NCI-H446 (cell line): ENCODE data around the gene DCTN3.
"Not testable (repeated sequence)": the region's sequence is repeated elsewhere in the genome, so short reads cannot be mapped to it uniquely, and the experiment has no call there.

ENCODE experiments used
- DNase-seq, 2 experiments: peaks; one replicate each; lab custom pipeline; 2025; lab: John Stamatoyannopoulos, UW

DCTN3 gene

GRCh38 chr9:34647084-34647403 is 26.7 kb upstream of the DCTN3 start:
- DNase-seq, result no peak

GRCh38 chr9:34646211-34647083 is 26.2 kb upstream of the DCTN3 start, which contains the start of gene GALT:
Gene GALT, plus strand, starts transcription at chr9:34646675. Its CDS starts 30 bp downstream, at chr9:34646705.
- DNase-seq, result no peak

GRCh38 chr9:34644766-34645314 is 24.5 kb upstream of the DCTN3 start:
- no peak for DNase-seq

DNA sequence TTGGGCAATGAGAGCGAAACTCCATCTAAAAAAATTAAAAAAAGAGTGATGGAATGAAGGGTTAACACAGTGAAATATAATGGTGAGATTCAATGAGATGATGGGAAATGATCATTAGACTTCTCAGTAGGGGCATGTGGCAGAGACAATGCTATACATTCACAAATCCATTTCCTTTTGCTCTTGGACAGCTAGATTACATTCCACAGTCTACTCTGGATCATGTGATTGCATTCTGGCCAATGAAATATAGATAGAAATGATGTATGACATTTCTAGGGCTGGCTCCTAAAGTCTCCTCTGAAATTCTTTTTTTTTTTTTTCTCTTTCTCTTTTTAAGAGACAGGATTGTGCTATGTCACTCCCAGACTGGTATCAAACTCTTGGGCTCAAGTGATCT is 22.4 kb upstream of the DCTN3 start:
- no peak for DNase-seq

- DNase-seq, result not testable (repeated sequence)
These were observed 19.0 kb upstream of the DCTN3 start for GRCh38 chr9:34639322-34639721.

GRCh38 chr9:34638138-34638445 is 17.8 kb upstream of the DCTN3 start:
- no peak for DNase-seq

DNA sequence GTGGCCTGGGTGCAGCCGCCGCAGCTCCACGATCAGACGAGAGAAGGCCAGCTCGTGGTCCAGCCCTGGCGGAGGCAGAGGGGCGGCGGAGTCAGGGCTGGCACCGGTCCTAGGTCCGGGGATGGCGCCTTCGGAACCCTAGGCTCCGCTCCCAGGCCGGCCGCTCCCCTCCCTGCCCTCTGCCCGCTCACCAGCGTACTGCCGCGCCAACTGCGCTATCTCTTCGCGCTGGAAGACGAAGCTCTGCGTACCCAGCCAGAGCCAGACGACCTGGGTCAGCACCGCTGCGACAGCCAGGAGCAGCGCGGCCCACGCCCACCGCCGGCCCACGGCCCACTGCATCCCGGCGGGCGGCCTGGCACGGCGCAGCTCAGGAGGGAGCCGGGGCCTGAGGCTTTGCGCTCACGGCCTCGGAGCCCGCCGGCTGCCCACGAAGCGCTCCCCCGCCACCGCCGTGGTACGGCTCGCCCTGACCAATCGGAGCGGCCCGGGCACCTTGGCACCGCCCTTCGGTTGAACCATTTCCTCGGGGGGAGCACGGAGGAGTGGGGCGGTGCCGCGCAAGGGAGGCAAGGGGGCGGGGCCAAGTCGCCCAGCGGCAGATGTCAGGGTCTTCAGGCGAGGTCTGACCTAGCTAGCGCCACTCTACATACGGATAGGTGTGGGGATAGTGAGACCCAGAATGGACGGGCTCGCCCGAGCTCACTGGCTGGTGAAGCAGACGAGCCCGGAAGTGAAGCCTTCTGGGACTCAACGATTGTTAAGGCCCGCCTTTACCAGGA is 17.3 kb upstream of the DCTN3 start, which contains the start of gene SIGMAR1:
TSS of gene SIGMAR1 (minus strand) at position 432 of the 782 bp plus-strand sequence. CDS start at position 342, 90 bp downstream.
- DNase-seq, result peak; percentile 91 to 97

- no peak for DNase-seq
These were observed 16.6 kb upstream of the DCTN3 start for GRCh38 chr9:34636791-34637355.

- DNase-seq, result no peak
These were observed 15.3 kb upstream of the DCTN3 start for GRCh38 chr9:34635556-34635955.

- DNase-seq, result no peak
These were observed 14.4 kb upstream of the DCTN3 start for GRCh38 chr9:34634551-34635248.

DNA sequence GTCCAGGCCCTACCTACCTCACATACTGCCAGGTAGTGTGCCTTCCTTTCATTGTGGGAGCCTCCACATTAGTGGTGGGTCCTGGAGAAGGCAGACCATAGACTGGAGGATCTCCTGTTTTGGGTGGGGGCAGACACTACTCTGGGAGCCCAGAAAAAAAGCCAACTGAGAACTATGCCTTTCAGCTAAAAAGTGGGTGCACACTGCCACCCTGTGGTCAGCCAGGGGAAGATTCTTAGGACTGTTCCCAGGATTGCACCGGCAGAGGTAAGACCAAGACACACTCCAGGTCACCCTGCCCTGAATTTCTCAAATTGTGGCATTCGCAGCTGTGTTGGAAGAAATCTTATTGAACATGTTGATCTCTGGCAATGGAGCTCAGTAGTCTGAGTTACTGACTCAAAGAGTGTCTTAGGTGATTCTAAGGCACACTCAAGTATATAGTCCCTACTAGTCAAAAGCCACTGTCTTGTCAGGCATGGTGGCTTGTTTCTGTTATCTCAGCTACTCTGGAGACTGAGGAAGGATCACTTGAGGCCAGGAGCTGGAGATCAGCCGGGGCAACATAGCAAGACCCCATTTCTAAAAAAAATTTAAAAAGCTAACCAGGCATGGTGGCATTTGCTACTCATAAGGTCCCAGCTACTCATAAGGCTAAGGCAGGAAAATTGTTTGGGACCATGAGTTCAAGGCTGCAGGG is 13.7 kb upstream of the DCTN3 start:
- DNase-seq, result peak; percentile 41 to 69

DNA sequence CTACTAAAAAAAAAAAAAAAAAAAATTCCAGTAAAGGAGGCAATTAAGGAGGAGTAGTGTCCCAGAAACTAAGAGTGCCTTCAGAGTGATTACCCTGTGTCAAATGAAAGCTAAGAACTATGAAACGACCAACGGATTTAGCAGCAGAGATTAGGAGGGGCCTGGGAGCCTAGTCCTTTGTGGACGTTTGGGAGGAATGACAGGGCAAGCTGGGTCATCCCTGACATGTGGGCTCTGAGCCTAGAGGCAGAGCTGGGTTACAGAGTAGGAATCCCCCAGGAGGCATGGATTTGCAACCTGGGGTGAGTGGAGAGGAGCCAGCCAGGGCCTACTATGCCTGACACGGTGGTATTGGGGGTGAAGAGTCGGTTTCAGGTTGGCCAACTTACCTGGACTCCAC is 12.9 kb upstream of the DCTN3 start:
- no peak for DNase-seq

DNA sequence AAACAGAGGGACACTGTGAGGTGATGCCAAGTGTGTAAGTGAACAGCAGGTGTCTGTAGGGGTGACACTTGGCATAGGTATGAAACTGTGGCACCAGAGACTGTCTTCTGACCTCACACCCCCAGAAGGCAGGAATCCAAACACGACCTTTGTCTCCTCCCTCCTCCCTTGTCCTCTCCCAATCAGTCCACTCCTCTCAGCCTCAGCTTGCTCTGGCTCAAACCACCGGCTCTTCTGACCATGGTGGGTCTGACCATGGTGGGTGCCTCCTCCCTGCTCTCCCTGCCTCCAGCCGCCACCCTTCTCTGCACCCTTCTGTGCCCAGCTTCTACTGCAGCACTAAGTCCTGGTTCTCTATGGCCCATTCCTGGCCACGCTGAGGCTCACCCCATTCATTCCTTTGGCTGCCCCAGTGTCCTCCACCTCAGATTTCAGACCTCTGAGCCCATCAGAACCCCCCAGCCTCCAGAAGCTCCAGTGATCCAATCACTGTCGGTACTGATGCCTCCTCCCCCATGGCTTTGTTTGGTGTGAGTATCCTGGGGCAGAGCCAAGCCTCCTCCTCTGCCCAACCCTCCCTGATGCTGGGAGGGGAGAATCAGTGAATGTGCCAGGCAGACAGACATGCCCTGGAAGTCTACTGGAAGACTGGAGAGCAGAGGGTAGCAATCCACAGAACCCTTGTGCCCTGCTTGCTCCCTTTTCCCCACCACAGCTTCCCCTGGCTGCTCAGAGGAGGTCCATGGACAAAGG is 10.3 kb upstream of the DCTN3 start:
- no peak for DNase-seq

- no peak for DNase-seq
These were observed 9.2 kb upstream of the DCTN3 start for GRCh38 chr9:34629491-34629808.

DNA sequence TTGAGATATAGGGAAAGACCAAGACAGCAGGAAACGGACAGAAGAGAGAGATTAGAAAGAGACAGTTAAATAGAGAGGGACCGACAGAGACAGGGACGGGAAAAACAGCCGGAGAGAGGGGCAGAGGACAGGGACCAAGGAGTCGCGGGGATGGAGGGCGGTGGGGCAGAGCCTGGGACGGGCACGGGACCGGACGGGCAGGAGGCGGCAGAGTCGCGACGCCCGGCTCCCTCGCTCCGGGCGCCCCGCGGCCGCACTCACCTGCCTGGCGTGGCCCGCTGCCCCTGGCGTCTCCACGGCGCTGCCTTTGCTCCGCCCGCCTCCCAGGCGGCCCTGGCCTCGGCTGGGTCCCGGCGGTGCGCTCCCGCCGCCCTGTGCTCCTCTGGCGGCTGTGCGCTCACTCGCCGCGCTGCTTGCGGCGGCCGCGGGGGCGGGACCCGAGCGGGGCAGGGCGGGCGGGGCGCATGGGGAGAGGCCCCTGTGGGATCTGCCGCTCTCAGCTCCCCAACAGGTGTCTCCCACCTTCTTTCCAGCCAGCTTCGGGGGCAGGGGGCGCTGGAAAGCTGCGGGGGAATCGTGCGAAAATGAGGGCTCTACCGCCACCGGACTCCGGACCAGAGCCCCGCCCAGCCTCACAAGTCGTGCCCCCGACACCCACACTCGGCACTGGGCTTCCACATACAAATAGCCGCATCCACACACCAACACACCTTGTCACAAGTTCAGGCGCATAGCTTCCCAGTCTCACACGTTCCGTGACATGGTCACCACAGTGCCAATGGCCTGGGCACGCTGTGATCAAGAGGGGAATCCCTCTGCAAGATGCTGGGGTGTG is 8.6 kb upstream of the DCTN3 start, which contains the start of gene ARID3C:
TSS of gene ARID3C (minus strand) at position 411 of the 835 bp plus-strand sequence. CDS start 1,052 bp downstream, outside the sequence.
- DNase-seq, result no peak

GRCh38 chr9:34627716-34628655 is 7.7 kb upstream of the DCTN3 start:
- no peak for DNase-seq

- no peak for DNase-seq
These were observed 4.8 kb upstream of the DCTN3 start for GRCh38 chr9:34625186-34625486.

DNA sequence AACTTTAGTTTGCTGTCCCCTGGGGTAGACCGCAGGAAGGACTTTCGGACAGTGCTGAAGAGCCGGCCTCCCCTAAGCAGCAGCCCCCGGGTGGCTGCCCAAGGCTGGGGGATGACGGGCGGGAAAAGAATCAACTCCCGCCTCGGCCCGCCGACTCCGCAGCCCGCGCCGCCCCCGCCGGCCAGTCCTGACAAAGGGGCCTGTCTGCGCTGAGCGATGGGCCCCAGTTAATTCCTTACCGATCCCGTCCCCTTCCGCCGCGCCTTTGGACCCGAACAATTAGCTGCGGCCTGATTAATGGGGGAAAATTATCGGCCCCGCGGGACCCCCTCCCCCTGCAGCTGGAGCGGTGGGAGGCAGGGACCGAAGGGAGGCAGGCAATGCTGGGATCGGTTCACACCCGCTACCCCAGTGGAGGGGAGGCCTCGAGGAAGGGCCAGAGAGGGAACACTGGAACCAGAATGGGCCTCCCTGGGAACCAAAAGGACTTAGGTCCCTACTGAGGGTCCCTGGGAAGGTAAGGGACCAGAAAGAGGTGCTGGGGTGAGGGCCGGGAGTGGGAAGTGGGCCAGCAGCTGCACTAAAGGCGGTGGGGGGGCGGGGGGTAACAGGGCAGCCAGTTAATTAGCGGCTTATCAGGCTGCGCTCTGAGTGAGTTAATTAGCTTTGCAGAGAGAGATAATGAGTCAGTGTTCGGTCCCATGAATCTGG is 4.3 kb upstream of the DCTN3 start:
- DNase-seq, result no peak
